OCI-LY7 (cell line): ENCODE data around the gene ATF6B. TPM values are rescaled to one million over a fixed set of nuclear protein-coding genes. Genes with fewer than 3 reads are reported as not detected.
A peak's percentile ranks its signal among the peaks of the same experiment; 100 is the strongest.

Source experiments
- BruUV-seq: library from RNA; stranded (reverse); fragments of 400-500 nt; replicated peaks from 2 replicates; lab custom pipeline; 2021; lab: Mats Ljungman, UMichigan
- CTCF ChIA-PET: fragments of 300-600 bp; sonication (Branson Sonifier 250); formaldehyde crosslinking; loops from one replicate; lab custom pipeline; 2022; ENCODE audit warnings: antibody characterized with exemption; ENCODE audit not compliant: unreplicated experiment; lab: Charles Lee
- POLR2A ChIA-PET: fragments of 300-600 bp; sonication (Branson Sonifier 250); formaldehyde crosslinking; loops from one replicate; lab custom pipeline; 2022; ENCODE audit warnings: antibody characterized with exemption; lab: Charles Lee
- DNase-seq: peaks from one replicate; pipeline ENCODE4 v3.0.0-alpha.2; 2015; ENCODE audit warnings: low spot score
- H2AFZ ChIP-seq: fragments of 200-600 bp; sonication (generic), shearing (Covaris generic); 2 replicates; pipeline ENCODE4 v1.6.1; 2014; ENCODE audit warnings: mild to moderate bottlenecking, antibody characterized with exemption, low read length, moderate library complexity
- H3K27ac ChIP-seq: fragments of 200-600 bp; sonication (generic); 2 replicates; pipeline ENCODE4 v1.5.1; 2014; ENCODE audit warnings: mixed run types, low read depth, mild to moderate bottlenecking, moderate library complexity, low read length, inconsistent platforms; ENCODE audit not compliant: poor library complexity, severe bottlenecking
- H3K36me3 ChIP-seq: fragments of 200-600 bp; sonication (generic); 2 replicates; pipeline ENCODE4 v1.6.1; 2014; ENCODE audit warnings: mild to moderate bottlenecking, antibody characterized with exemption, low read length, moderate library complexity, mixed read lengths; ENCODE audit not compliant: insufficient read depth
- H3K4me1 ChIP-seq: fragments of 200-600 bp; sonication (generic); 2 replicates; pipeline ENCODE4 v1.5.1; 2014; ENCODE audit warnings: mild to moderate bottlenecking, low read length; ENCODE audit not compliant: insufficient read depth, poor library complexity, severe bottlenecking
- H3K4me2 ChIP-seq: fragments of 200-600 bp; sonication (generic); 2 replicates; pipeline ENCODE4 v1.6.1; 2014; ENCODE audit warnings: mild to moderate bottlenecking, low read length
- H3K4me3 ChIP-seq: fragments of 200-600 bp; sonication (generic); 2 replicates; pipeline ENCODE4 v1.5.1; 2014; ENCODE audit warnings: mild to moderate bottlenecking, low read depth, low read length; ENCODE audit not compliant: poor library complexity, severe bottlenecking
- H3K79me2 ChIP-seq: fragments of 200-600 bp; sonication (generic); 2 replicates; pipeline ENCODE4 v1.6.1; 2016; ENCODE audit warnings: low read depth, mild to moderate bottlenecking, low read length, moderate library complexity, mixed read lengths; ENCODE audit not compliant: insufficient read depth
- H3K9me2 ChIP-seq: fragments of 200-600 bp; sonication (generic); 2 replicates; pipeline ENCODE4 v1.6.1; 2016; ENCODE audit warnings: mild to moderate bottlenecking, low read length, mixed read lengths; ENCODE audit not compliant: insufficient read depth
- H3K9me3 ChIP-seq: fragments of 200-600 bp; sonication (generic); 2 replicates; pipeline ENCODE4 v1.6.1; 2014; ENCODE audit warnings: mild to moderate bottlenecking, mixed run types, low read length, mixed read lengths
- H4K20me1 ChIP-seq: fragments of 200-600 bp; sonication (generic); 2 replicates; pipeline ENCODE4 v1.6.1; 2014; ENCODE audit warnings: mild to moderate bottlenecking, antibody characterized with exemption, low read length, moderate library complexity, mixed read lengths; ENCODE audit not compliant: insufficient read depth
- EZH2phosphoT487 ChIP-seq: fragments of 200-600 bp; sonication (generic); IDR thresholded peaks from 2 replicates; pipeline ENCODE4 v1.6.1; 2018; ENCODE audit warnings: low read depth, borderline replicate concordance, mild to moderate bottlenecking, mixed run types, antibody characterized with exemption, low read length, moderate library complexity, mixed read lengths
- intact Hi-C: fragments of 100-400 bp; cut with micrococcal nuclease; formaldehyde crosslinking; loops from one replicate; pipeline ENCODE4 v1.10.0; 2022; ENCODE audit not compliant: unreplicated experiment
- total RNA-seq, 2 experiments: library from RNA; depleted of rRNA in 1 of 2; stranded (reverse); fragments of >200 nt in 1 of 2; shearing (Covaris generic) in 1 of 2; gene quantifications; 2 replicates each; pipeline ENCODE4 v1.2.3, GENCODE V29; 2014 to 2022
- TF ChIP-seq, protein P1 (sequence below): fragments of 200-600 bp; sonication (generic); conservative IDR thresholded peaks from 2 replicates; pipeline ENCODE4 v1.5.1; 2014; ENCODE audit warnings: mild to moderate bottlenecking, antibody characterized with exemption, low read length, moderate library complexity, mixed read lengths

Gene ATF6B
- total RNA-seq, 2 experiments from 2014 or later, result 57.7 to 122 TPM

DNA sequence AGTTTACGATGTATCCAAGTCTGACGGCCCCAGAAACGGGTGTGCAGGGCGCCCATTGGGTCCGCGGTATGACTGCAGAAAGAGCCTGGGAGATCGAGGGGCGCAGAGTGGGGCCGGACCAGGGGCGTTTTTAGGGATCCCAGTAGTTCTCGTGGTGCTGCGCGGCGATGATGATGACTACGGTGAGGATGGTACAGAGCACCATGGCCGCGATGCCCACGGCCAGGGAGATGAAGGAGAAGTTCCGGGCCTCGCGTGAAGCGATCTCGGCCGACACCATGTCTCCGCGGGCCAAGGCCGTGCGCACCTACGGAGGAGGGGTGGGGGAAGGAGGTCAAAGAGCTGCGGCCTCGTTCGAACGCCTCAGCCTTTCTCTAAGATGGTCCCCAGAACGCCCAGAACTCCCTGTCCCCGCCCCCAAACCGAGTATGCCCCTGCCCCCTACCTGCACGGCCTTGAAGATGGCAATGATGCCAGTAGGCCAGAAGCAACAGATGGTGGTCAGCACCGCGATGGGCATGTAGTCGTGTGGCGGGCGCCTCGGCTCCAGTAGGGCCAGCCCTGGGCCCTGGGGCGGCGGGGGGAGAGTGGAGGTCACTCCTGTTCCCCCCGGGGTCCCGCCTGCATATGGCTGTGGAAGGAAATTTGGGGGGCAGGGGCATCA, 21.2 kb upstream of the ATF6B start:
- no peak for DNase-seq
- no peak for TF ChIP-seq EZH2phosphoT487
- TF ChIP-seq, protein P1, sequence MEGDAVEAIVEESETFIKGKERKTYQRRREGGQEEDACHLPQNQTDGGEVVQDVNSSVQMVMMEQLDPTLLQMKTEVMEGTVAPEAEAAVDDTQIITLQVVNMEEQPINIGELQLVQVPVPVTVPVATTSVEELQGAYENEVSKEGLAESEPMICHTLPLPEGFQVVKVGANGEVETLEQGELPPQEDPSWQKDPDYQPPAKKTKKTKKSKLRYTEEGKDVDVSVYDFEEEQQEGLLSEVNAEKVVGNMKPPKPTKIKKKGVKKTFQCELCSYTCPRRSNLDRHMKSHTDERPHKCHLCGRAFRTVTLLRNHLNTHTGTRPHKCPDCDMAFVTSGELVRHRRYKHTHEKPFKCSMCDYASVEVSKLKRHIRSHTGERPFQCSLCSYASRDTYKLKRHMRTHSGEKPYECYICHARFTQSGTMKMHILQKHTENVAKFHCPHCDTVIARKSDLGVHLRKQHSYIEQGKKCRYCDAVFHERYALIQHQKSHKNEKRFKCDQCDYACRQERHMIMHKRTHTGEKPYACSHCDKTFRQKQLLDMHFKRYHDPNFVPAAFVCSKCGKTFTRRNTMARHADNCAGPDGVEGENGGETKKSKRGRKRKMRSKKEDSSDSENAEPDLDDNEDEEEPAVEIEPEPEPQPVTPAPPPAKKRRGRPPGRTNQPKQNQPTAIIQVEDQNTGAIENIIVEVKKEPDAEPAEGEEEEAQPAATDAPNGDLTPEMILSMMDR, result no peak
- ChIA-PET POLR2A (no interaction called here), CTCF (no interaction called here)
- no peaks in the 10 kb centered on the region for H3K9me3 ChIP-seq
- no peaks in the 10 kb centered on the region for H4K20me1 ChIP-seq
- no peaks in the 10 kb centered on the region for H3K79me2 ChIP-seq
- H2AFZ ChIP-seq, result no peak overlapping the region
- intact Hi-C loops, result no loop called here
- H3K4me2 ChIP-seq, result no peak overlapping the region
- BruUV-seq, result no TSS peak
- no peaks in the 10 kb centered on the region for H3K9me2 ChIP-seq
- no peak overlapping the region for H3K4me3 ChIP-seq
- no peak overlapping the region for H3K27ac ChIP-seq
- peaks cover 12% of the 10 kb centered on the region for H3K4me1 ChIP-seq
- H3K36me3 ChIP-seq, result no peaks in the 10 kb centered on the region

DNA sequence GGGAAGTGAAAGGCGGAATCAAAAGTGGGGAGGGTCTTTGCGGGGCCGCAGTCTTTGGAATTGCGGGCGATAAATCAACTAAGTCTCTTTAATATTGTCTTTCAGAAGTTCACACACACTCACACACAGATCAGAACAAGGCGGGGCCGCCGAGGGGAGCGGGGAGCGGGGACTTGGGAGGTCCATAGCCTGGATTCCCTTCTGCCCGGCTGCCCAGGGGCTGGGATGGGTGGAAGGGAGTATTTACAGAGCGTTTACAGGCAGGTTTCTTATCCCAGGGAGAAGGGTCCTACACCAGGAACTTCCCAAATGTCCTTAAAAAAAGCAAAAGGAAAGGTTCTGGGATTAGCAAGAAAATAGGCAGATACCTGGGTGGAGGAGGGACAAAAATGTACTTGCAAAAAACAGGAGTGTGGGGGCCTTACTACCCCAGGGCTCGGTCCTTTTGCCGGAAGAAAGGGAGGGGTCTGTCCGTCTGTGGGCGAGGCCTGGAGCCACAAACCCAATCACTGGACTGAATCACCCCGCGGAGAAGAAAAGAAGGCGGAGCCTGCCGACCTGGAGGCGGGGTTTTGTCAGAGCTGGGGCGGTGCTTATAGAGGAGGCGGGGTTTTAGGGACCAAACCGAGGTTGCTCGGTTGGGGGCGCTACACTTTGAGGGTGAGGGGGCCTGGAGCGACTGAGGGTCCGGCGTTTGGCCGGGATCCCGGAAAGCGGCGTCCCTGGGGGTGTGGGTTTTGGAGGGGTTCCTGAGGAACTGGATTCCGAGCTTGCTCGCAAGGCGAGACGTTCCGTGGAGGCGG, 20.4 kb upstream of the ATF6B start:
- H2AFZ ChIP-seq, result no peak overlapping the region
- H3K4me2 ChIP-seq, result no peak overlapping the region
- H3K9me2 ChIP-seq, result no peaks in the 10 kb centered on the region
- CTCF ChIA-PET, result no interaction called here
- H3K4me3 ChIP-seq, result no peak overlapping the region
- no peaks in the 10 kb centered on the region for H3K79me2 ChIP-seq
- no peak overlapping the region for H3K27ac ChIP-seq
- no peaks in the 10 kb centered on the region for H4K20me1 ChIP-seq
- H3K36me3 ChIP-seq, result no peaks in the 10 kb centered on the region
- BruUV-seq, result no TSS peak
- POLR2A ChIA-PET, result no interaction called here
- no peak for DNase-seq
- peaks cover 9% of the 10 kb centered on the region for H3K4me1 ChIP-seq
- intact Hi-C loops, result no loop called here
- TF ChIP-seq, protein P1, result 0 out of 2 replicates have a peak, but pooled peaks have one; percentile 15
- TF ChIP-seq EZH2phosphoT487, result no peak
- H3K9me3 ChIP-seq, result no peaks in the 10 kb centered on the region
